ENCODE data around the gene CEP85L. TPM values are rescaled to one million over a fixed set of nuclear protein-coding genes. Genes with fewer than 3 reads are reported as not detected.

Gene CEP85L
- total and polyA plus RNA-seq, 2 of the 13 experiments (the other 11 are each of a cell fraction or from before 2014, with no cell fraction given): 0.44 to 1.7 TPM

DNA sequence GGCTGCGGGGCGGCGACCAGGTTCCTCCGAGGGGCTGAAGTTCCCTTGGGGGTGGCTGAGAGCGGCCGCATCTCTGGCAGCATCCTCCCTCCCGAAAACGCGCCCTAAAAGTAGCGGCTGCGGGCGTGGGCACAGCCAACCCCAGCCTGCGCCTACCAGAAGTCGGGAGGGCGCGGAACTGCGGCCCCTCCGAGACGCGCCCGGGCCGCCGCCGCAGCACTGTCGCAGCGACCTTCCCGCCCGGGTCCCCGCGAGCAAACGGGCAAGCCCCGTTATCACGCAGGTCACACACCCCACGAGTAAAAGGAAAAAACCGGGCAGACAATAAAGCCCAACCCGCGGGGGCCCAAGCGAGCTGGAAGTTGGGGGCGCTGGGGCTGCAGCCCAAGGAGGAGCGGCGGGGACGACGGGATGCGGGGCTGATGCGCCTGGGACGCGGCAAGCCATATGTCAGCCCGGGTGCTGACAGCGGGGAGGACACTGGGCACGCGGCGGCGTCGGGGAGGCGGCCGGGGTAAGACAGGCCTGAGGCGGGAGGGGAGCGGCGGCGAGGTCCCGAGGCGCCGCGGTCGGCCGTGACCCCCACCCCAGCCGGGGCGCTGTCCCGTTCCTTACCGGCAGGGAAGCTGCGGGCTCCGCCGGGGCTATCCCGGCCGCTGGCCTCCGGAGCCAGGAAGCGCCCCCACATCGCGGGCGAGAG lies 659 bp downstream of the CEP85L start (continued):
- TF ChIP-seq, protein P1, sequence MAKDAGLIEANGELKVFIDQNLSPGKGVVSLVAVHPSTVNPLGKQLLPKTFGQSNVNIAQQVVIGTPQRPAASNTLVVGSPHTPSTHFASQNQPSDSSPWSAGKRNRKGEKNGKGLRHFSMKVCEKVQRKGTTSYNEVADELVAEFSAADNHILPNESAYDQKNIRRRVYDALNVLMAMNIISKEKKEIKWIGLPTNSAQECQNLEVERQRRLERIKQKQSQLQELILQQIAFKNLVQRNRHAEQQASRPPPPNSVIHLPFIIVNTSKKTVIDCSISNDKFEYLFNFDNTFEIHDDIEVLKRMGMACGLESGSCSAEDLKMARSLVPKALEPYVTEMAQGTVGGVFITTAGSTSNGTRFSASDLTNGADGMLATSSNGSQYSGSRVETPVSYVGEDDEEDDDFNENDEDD (CRISPR knock-in tag; IDR thresholded peaks at IDR 0.05; ENCODE audit: borderline replicate concordance): no peak; the same call in 1 of the 2 replicates
- TF ChIP-seq DR1 (CRISPR knock-in tag; IDR thresholded peaks at IDR 0.05) (no peak; the same call in 1 of the 2 replicates), ARID2 (CRISPR knock-in tag; IDR thresholded peaks at IDR 0.05; ENCODE audit: borderline replicate concordance) (no peak), PITX1 (CRISPR knock-in tag; IDR thresholded peaks at IDR 0.05) (no peak), FOXO1 (CRISPR knock-in tag; IDR thresholded peaks at IDR 0.05) (no peak), ZNF468 (CRISPR knock-in tag; IDR thresholded peaks at IDR 0.05) (no peak; the same call in 1 of the 2 replicates), GPN1 (CRISPR knock-in tag; IDR thresholded peaks at IDR 0.05; ENCODE audit: borderline replicate concordance) (no peak), BORCS8-MEF2B (CRISPR knock-in tag; IDR thresholded peaks at IDR 0.05) (no peak), NPAS2 (CRISPR knock-in tag; IDR thresholded peaks at IDR 0.05; ENCODE audit: borderline replicate concordance) (no peak), ARNT (IDR thresholded peaks at IDR 0.05) (no peak), NR2C2 (CRISPR knock-in tag; IDR thresholded peaks at IDR 0.05; ENCODE audit: borderline replicate concordance) (no peak), ZNF720 (CRISPR knock-in tag; IDR thresholded peaks at IDR 0.05) (no peak), PHB2 (IDR thresholded peaks at IDR 0.05; ENCODE audit: partially characterized antibody) (no peak), ZNF768 (CRISPR knock-in tag; IDR thresholded peaks at IDR 0.05) (peak; percentile 8; the same call in 1 of the 2 replicates), MTA1 (CRISPR knock-in tag; IDR thresholded peaks at IDR 0.05; ENCODE audit: borderline replicate concordance) (peak; percentile 44; the same call in 1 of the 2 replicates), ZIK1 (CRISPR knock-in tag; IDR thresholded peaks at IDR 0.05; ENCODE audit: borderline replicate concordance, low read depth) (no peak), ZNF350 (CRISPR knock-in tag; IDR thresholded peaks at IDR 0.05; ENCODE audit: borderline replicate concordance, low read depth) (no peak), MAFG (CRISPR knock-in tag; IDR thresholded peaks at IDR 0.05) (no peak)
- TF ChIP-seq, protein P2, sequence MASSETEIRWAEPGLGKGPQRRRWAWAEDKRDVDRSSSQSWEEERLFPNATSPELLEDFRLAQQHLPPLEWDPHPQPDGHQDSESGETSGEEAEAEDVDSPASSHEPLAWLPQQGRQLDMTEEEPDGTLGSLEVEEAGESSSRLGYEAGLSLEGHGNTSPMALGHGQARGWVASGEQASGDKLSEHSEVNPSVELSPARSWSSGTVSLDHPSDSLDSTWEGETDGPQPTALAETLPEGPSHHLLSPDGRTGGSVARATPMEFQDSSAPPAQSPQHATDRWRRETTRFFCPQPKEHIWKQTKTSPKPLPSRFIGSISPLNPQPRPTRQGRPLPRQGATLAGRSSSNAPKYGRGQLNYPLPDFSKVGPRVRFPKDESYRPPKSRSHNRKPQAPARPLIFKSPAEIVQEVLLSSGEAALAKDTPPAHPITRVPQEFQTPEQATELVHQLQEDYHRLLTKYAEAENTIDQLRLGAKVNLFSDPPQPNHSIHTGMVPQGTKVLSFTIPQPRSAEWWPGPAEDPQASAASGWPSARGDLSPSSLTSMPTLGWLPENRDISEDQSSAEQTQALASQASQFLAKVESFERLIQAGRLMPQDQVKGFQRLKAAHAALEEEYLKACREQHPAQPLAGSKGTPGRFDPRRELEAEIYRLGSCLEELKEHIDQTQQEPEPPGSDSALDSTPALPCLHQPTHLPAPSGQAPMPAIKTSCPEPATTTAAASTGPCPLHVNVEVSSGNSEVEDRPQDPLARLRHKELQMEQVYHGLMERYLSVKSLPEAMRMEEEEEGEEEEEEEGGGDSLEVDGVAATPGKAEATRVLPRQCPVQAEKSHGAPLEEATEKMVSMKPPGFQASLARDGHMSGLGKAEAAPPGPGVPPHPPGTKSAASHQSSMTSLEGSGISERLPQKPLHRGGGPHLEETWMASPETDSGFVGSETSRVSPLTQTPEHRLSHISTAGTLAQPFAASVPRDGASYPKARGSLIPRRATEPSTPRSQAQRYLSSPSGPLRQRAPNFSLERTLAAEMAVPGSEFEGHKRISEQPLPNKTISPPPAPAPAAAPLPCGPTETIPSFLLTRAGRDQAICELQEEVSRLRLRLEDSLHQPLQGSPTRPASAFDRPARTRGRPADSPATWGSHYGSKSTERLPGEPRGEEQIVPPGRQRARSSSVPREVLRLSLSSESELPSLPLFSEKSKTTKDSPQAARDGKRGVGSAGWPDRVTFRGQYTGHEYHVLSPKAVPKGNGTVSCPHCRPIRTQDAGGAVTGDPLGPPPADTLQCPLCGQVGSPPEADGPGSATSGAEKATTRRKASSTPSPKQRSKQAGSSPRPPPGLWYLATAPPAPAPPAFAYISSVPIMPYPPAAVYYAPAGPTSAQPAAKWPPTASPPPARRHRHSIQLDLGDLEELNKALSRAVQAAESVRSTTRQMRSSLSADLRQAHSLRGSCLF (CRISPR knock-in tag; IDR thresholded peaks at IDR 0.05; ENCODE audit: borderline replicate concordance): no peak
- TF ChIP-seq, protein P3, sequence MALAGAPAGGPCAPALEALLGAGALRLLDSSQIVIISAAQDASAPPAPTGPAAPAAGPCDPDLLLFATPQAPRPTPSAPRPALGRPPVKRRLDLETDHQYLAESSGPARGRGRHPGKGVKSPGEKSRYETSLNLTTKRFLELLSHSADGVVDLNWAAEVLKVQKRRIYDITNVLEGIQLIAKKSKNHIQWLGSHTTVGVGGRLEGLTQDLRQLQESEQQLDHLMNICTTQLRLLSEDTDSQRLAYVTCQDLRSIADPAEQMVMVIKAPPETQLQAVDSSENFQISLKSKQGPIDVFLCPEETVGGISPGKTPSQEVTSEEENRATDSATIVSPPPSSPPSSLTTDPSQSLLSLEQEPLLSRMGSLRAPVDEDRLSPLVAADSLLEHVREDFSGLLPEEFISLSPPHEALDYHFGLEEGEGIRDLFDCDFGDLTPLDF (CRISPR knock-in tag; IDR thresholded peaks at IDR 0.05): no peak

All from HepG2 (cell line).